ENCODE measurements around the gene PRSS38.
A peak's percentile ranks its signal among the peaks of the same experiment; 100 is the strongest.

PRSS38 gene

DNA sequence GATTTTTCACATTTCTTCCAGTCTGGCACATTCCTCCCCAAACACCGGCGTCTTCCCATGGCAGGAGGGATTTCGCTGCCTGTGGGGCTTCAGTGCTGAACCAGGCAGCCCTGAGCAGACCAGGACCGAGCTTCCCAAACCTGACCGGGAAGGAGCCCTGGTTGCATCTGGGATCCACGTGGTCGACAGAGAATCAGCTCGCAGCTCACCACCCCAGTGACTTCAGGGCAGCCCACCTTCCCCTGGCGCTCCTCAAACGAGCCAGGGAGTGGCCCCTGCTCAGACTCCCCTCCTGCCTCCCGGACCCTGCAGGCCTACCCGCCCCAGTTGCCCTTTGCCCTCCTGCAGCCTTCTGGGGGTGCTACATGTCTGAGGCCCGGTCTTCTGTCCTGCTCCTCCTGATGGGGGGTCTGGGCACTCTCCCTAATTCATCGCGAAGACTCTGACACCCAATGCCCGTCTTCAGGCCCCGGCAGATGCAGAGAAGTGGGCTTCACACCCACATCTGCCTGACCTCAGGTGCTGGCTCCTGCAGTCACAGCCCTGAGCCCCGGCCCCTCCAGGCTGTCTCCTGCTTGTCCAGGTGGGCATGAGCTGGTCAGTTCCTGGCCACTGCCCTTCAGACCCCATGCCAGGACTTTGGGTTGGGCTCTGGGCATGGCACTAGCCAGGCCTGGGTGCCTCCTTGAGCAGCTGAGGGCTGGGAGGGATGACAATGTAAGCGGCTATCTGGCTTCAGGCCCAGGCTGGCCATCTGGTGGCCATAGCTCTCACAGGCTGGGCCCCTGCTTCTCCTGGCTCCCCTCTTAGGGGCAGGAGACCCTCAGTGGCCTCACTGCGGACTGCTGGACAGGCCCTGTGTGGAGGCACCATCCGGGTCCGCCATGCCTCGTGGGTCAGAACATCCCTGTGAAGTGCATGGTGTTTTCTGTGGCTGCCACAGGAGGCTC lies 26.1 kb upstream of the PRSS38 start:
- H3K4me3 ChIP-seq (ENCODE audit: low read length) = peak overlapping the region; percentile 65
- no peak for DNase-seq (ENCODE audit: low read depth)
- TF ChIP-seq CTCF (conservative IDR thresholded peaks at IDR 0.05; ENCODE audit: low read depth, low read length) = no peak

GRCh38 chr1:227790034-227790400 lies 25.5 kb upstream of the PRSS38 start:
- no peak for DNase-seq (ENCODE audit: low read depth)
- no peak overlapping the region for H3K4me3 ChIP-seq (ENCODE audit: low read length)
- no peak for TF ChIP-seq CTCF (conservative IDR thresholded peaks at IDR 0.05; ENCODE audit: low read depth, low read length)

- DNase-seq (ENCODE audit: low read depth) = no peak
- no peak overlapping the region for H3K4me3 ChIP-seq (ENCODE audit: low read length)
- no peak for TF ChIP-seq CTCF (conservative IDR thresholded peaks at IDR 0.05; ENCODE audit: low read depth, low read length)
Measured at GRCh38 chr1:227790868-227791267, 24.6 kb upstream of the PRSS38 start.

DNA sequence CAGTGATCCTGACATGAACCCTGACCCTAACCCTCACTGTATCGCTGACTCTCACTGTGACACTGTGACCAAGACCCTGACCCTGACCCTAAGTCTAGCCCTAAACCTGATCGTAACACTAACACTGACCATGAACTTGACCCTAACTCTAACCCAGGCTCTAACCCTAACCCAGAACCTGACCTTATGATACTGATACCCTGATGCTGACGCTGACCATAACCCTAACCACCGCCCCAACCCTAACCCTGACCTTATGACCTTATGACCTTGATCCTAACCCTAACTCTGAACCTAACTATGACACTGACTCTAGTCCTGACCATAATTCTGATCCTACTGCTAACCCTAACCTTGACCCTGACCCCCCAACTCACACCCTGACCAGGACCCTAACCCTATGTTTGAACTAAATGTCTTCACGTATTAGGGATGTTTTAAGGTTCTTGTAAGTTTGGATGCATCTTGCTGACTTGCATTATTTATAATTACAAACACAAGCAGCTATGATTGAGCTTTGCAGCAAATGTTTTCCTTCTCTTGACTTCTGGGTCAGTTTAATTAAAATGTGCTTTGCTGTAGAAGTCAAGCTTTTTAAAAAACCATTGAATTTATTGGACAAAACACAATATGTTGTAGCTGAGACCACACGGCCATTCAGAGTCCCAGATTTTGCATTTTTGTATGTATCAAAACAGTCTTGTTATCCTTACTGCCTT lies 23.9 kb upstream of the PRSS38 start:
- no peak for TF ChIP-seq CTCF (conservative IDR thresholded peaks at IDR 0.05; ENCODE audit: low read depth, low read length)
- no peak overlapping the region for H3K4me3 ChIP-seq (ENCODE audit: low read length)
- no peak for DNase-seq (ENCODE audit: low read depth)

DNA sequence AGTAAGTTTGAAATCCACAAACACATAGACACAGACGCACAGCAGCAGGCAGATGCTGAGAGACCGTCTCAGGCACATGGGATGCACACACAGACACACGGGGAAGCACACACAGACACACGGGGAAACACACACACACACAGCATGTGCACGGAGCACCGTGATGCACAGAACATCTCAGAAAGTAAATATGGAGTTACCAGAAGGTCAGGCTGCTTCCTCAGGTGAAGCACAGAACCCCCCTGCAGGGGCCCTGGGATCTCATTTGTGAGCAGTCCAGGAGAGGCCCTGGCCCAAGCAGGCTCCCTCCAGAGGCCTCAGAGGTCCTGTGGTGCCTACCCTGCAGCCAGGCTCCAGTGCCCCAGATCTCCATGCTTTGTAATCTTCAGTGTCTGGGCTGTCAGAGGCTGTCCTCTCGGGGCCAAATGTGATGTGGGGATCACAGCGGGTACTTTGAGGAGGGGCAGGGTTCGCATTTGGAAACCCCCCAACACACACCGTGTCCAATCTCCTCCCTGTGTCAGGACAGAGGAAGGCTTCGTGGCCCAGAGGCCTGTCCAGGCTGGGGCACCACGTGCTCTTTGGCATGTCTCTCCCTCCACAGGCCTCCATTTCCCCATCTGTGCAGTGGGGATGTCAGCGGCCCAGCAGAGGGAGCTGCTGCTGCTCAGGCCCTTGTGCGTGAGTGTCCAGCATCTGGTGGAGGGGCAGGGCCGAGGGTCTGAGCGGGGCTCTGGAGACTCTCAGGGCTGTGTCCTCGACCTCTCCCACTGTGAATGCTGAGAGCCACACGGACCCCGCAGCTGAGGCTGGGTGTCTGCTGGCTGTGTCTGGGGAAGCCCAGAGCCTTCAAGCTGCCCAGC lies 23.0 kb upstream of the PRSS38 start:
- no peak overlapping the region for H3K4me3 ChIP-seq (ENCODE audit: low read length)
- no peak for DNase-seq (ENCODE audit: low read depth)
- peak; percentile 7 for TF ChIP-seq CTCF (conservative IDR thresholded peaks at IDR 0.05; ENCODE audit: low read depth, low read length)

DNA sequence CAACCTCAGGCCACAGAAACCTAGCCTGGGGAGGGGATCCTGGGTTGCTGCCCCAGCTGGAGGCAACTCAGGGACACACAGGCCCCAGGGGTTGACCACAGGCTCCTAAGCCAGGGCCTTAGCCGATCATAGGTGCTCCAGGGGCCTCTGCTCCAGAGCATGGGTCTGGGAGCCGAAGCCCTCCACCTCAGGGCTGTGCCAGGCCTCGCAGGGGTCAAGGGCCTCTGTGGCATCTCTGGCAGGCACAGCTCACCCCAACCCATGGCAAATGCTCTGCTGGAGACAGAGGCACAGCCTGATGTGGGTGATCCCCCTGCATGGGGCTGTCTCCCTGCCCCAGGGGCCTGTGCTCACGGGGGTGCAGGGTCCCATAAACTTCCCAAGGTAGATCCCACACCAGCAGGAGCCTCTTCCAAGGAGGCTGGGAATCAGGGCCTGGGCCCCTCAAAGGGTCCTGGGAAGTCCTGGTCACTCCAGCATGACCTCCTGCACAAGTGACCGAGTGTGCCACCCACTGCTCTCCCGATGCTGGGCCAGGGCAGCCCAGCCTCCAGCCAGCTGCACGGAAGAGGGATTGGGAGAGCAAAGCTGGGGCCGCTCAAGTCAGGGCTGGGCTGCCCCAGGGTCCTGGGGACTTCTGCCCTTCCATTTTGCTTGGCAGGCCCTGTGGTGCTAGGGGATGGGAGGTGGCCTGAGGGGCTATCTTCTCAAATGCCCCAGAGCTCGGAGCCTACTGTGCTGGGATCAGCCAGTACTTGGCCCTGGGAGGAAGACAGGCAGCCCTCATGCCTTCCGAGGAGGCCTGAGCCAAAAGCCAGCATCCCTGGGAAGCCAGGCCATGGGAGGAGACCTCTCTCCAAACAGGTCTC lies 22.2 kb upstream of the PRSS38 start:
- no peak overlapping the region for H3K4me3 ChIP-seq (ENCODE audit: low read length)
- TF ChIP-seq CTCF (conservative IDR thresholded peaks at IDR 0.05; ENCODE audit: low read depth, low read length) = no peak
- no peak for DNase-seq (ENCODE audit: low read depth)
